ENCODE data around the gene ADRM1. TPM values are rescaled to one million over a fixed set of nuclear protein-coding genes. Genes with fewer than 3 reads are reported as not detected.

ADRM1 gene
- total and polyA plus RNA-seq, 10 of the 15 experiments (the other 5 are each of a cell fraction or from before 2014, with no cell fraction given), result 3.4 to 213 (median 95.9) TPM

DNA sequence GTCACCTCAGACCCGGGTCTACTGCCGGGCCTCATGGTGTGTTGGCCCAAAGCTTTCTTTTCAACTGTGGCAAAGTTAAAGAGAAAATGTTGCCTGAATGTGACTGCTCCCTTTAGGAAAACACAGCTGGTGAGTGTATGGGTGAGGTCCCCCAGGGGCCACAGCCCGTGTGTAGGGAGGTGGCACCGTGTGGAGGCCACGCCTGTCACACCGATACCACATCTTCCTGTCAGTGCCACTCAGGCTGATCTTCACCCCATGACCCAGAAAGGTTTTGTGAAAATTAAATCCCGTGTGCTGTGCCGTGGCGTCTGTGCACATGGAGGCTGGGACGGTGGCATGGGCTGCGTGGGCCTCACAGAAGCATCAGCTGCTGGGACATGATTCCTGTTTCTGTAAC lies 10.7 kb upstream of the ADRM1 start:
- H3K9me3 ChIP-seq (replicated peaks; ENCODE audit: control insufficient read depth, insufficient read depth, low read length), result no peaks in the 10 kb centered on the region
- H3K79me2 ChIP-seq (ENCODE audit: control insufficient read depth, insufficient read depth, low read length), result no peaks in the 10 kb centered on the region
- WGBS (ENCODE audit: insufficient coverage, insufficient replicate concordance, low lambda C conversion rate, missing lambda C conversion rate), result 85% methylated on average over 11 of the region's 11 CpGs
- DNase-seq (ENCODE audit: low read depth, low spot score) (no peak), ATAC-seq (no peak), FAIRE-seq (no peak)
- ChIA-PET CTCF (no interaction called here), POLR2A (no interaction called here), SMC1A (ENCODE audit: uncharacterized antibody, unreplicated experiment) (no interaction called here), RAD21 (ENCODE audit: unreplicated experiment) (no interaction called here)
- no peaks in the 10 kb centered on the region for H3K27me3 ChIP-seq (replicated peaks in 1 of 2; ENCODE audit: control insufficient read depth in 2 of 2, insufficient read depth in 2 of 2, low read length in 1 of 2)
- H3K4me2 ChIP-seq (ENCODE audit: control insufficient read depth, insufficient read depth), result no peak overlapping the region
- H3K4me1 ChIP-seq (ENCODE audit: control insufficient read depth, insufficient read depth, low read length), result no peaks in the 10 kb centered on the region
- H3K27ac ChIP-seq (ENCODE audit: control insufficient read depth, insufficient read depth), result no peak overlapping the region
- intact Hi-C loops (cut with micrococcal nuclease; ENCODE audit: unreplicated experiment), result no loop called here
- H3K9ac ChIP-seq (ENCODE audit: control insufficient read depth, insufficient read depth, low read length), result no peak overlapping the region
- no peak for TF ChIP-seq MTA3 (IDR thresholded peaks at IDR 0.05; ENCODE audit: borderline replicate concordance, low read length)
- no peak for TF ChIP-seq EZH2 (IDR thresholded peaks at IDR 0.05; ENCODE audit: borderline replicate concordance, control insufficient read depth, low read depth, low read length)
- TF ChIP-seq CBFB (IDR thresholded peaks at IDR 0.05; ENCODE audit: low read depth), result no peak
- TF ChIP-seq IKZF2 (IDR thresholded peaks at IDR 0.05), result no peak
- no peak for TF ChIP-seq TCF12 (IDR thresholded peaks at IDR 0.05; ENCODE audit: low read depth, low read length)
- TF ChIP-seq TAF1 (IDR thresholded peaks at IDR 0.05; ENCODE audit: borderline replicate concordance, low read depth, low read length), result no peak
- TF ChIP-seq ZBED1 (IDR thresholded peaks at IDR 0.05; ENCODE audit: borderline replicate concordance), result no peak
- H3K36me3 ChIP-seq (ENCODE audit: control insufficient read depth in 2 of 2, insufficient read depth in 2 of 2, low read length in 1 of 2), result peaks cover 6 to 7% of the 10 kb centered on the region in 2 experiments
- H3K4me3 ChIP-seq, result no peak overlapping the region
- no TSS peak for BruUV-seq (replicated peaks)
- H2AFZ ChIP-seq (ENCODE audit: control insufficient read depth, low read depth, low read length), result no peak overlapping the region
- no peaks in the 10 kb centered on the region for H4K20me1 ChIP-seq (ENCODE audit: control insufficient read depth, insufficient read depth)
- in situ Hi-C loops (cut with MboI), result no loop called here

DNA sequence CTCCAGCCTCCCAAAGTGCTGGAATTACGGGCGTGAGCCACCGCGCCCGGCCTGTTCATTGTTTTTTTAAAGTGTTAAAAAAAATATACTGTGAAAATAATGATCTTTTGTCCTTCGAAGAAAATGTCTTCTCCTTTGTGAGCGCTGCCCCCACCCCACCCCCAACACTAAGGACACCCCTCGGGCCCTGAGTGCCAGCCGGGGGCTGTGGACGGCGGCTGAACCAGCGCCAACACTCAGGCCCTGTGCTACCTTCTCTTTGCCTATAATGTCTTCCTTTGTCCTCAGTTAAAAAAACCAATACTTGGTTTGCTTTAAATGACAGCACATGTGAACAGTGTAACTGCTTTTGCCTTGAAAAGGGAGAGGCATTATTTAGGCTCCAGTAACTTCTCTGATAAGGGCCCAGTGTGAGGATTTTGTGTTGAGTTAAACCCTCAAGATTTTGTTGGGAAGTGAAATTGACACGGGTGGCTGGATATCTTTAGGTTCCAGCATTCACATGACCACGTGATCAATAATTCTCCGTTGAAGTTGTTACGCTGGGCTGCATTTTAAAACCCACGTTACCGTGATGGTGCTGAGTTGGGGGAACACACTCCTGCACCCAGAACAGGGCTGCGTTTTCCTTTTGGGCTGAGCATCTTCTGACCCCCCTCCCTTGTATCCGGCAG lies 9.5 kb upstream of the ADRM1 start:
- SMC1A ChIA-PET (ENCODE audit: uncharacterized antibody, unreplicated experiment), result no interaction called here
- no peaks in the 10 kb centered on the region for H4K20me1 ChIP-seq (ENCODE audit: control insufficient read depth, insufficient read depth)
- H3K4me3 ChIP-seq, result no peak overlapping the region
- no peak overlapping the region for H2AFZ ChIP-seq (ENCODE audit: control insufficient read depth, low read depth, low read length)
- H3K27ac ChIP-seq (ENCODE audit: control insufficient read depth, insufficient read depth), result no peak overlapping the region
- H3K79me2 ChIP-seq (ENCODE audit: control insufficient read depth, insufficient read depth, low read length), result no peaks in the 10 kb centered on the region
- no peaks in the 10 kb centered on the region for H3K4me1 ChIP-seq (ENCODE audit: control insufficient read depth, insufficient read depth, low read length)
- intact Hi-C loops (cut with micrococcal nuclease; ENCODE audit: unreplicated experiment), result no loop called here
- no peak overlapping the region for H3K9ac ChIP-seq (ENCODE audit: control insufficient read depth, insufficient read depth, low read length)
- POLR2A ChIA-PET, result no interaction called here
- ATAC-seq, result no peak
- BruUV-seq (replicated peaks), result no TSS peak
- in situ Hi-C loops (cut with MboI), result no loop called here
- H3K36me3 ChIP-seq (ENCODE audit: control insufficient read depth in 2 of 2, insufficient read depth in 2 of 2, low read length in 1 of 2), result peaks cover 6 to 7% of the 10 kb centered on the region in 2 experiments
- 91% methylated on average over 20 of the region's 20 CpGs for WGBS (ENCODE audit: insufficient coverage, insufficient replicate concordance, low lambda C conversion rate, missing lambda C conversion rate)
- H3K9me3 ChIP-seq (replicated peaks; ENCODE audit: control insufficient read depth, insufficient read depth, low read length), result no peaks in the 10 kb centered on the region
- no peak for DNase-seq (ENCODE audit: low read depth, low spot score)
- RAD21 ChIA-PET (ENCODE audit: unreplicated experiment), result no interaction called here
- CTCF ChIA-PET, result no interaction called here
- no peak overlapping the region for H3K4me2 ChIP-seq (ENCODE audit: control insufficient read depth, insufficient read depth)
- H3K27me3 ChIP-seq (replicated peaks in 1 of 2; ENCODE audit: control insufficient read depth in 2 of 2, insufficient read depth in 2 of 2, low read length in 1 of 2), result no peaks in the 10 kb centered on the region
- FAIRE-seq, result no peak
- TF ChIP-seq RAD51 (IDR thresholded peaks at IDR 0.05), result peak; percentile 55; the same call in 1 of the 2 replicates
- TF ChIP-seq ZNF207 (IDR thresholded peaks at IDR 0.05; ENCODE audit: borderline replicate concordance), result no peak
